Right lung (tissue), 10 donors: ENCODE results near the gene TRAK1. TPM values are rescaled to one million over a fixed set of nuclear protein-coding genes. Genes with fewer than 3 reads are reported as not detected.
"Not testable (repeated sequence)": the region's sequence is repeated elsewhere in the genome, so short reads cannot be mapped to it uniquely, and the experiment has no call there.

Source experiments
- DNase-seq, 2 donors: peaks; one replicate each; pipeline ENCODE4 v3.0.0-alpha.2; 2013
- long read RNA-seq, 8 donors: transcript quantifications; one replicate each; lab custom pipeline, GENCODE V29; 2026
- polyA plus RNA-seq, 5 donors: library from polyadenylated mRNA; unstranded; fragments of 120-200 nt; gene quantifications; one replicate each; pipeline versions ENCODE4 v1.2.1 to v1.2.3, GENCODE V29; 2013; ENCODE audit warnings: inconsistent platforms in 1 of 5, low replicate concordance in 1 of 5; ENCODE audit not compliant: insufficient read length in 5 of 5, insufficient read depth in 1 of 5

TRAK1 gene, protein sequence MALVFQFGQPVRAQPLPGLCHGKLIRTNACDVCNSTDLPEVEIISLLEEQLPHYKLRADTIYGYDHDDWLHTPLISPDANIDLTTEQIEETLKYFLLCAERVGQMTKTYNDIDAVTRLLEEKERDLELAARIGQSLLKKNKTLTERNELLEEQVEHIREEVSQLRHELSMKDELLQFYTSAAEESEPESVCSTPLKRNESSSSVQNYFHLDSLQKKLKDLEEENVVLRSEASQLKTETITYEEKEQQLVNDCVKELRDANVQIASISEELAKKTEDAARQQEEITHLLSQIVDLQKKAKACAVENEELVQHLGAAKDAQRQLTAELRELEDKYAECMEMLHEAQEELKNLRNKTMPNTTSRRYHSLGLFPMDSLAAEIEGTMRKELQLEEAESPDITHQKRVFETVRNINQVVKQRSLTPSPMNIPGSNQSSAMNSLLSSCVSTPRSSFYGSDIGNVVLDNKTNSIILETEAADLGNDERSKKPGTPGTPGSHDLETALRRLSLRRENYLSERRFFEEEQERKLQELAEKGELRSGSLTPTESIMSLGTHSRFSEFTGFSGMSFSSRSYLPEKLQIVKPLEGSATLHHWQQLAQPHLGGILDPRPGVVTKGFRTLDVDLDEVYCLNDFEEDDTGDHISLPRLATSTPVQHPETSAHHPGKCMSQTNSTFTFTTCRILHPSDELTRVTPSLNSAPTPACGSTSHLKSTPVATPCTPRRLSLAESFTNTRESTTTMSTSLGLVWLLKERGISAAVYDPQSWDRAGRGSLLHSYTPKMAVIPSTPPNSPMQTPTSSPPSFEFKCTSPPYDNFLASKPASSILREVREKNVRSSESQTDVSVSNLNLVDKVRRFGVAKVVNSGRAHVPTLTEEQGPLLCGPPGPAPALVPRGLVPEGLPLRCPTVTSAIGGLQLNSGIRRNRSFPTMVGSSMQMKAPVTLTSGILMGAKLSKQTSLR
- polyA plus RNA-seq, result 10 to 100 TPM; 28.0 to 31.9 (median 28.3) TPM
- long read RNA-seq, donor 1, full-length matches to known transcripts, result 1 of 18 reads
- long read RNA-seq, donor 1, partial matches to known transcripts, result 17 of 18 reads
- long read RNA-seq, donor 1, other reads (novel, unspliced or antisense), result 0 of 18 reads
- long read RNA-seq, donor 2, partial matches to known transcripts, result 5 of 5 reads
- long read RNA-seq, donor 2, other reads (novel, unspliced or antisense), result 0 of 5 reads
- long read RNA-seq, donor 3, full-length matches to known transcripts, result 1 of 19 reads
- long read RNA-seq, donor 3, partial matches to known transcripts, result 18 of 19 reads
- long read RNA-seq, donor 3, other reads (novel, unspliced or antisense), result 0 of 19 reads
- long read RNA-seq, donor 4, full-length matches to known transcripts, result 2 of 12 reads
- long read RNA-seq, donor 4, partial matches to known transcripts, result 10 of 12 reads
- long read RNA-seq, donor 4, other reads (novel, unspliced or antisense), result 0 of 12 reads
- long read RNA-seq, donor 5, full-length matches to known transcripts, result 1 of 1 reads
- long read RNA-seq, donor 5, partial matches to known transcripts, result 0 of 1 reads
- long read RNA-seq, donor 5, other reads (novel, unspliced or antisense), result 0 of 1 reads
- long read RNA-seq, donor 6, full-length matches to known transcripts, result 5 of 10 reads
- long read RNA-seq, donor 6, partial matches to known transcripts, result 0 of 10 reads
- long read RNA-seq, donor 6, other reads (novel, unspliced or antisense), result 5 of 10 reads
- long read RNA-seq, donor 7, full-length matches to known transcripts, result 3 of 3 reads
- long read RNA-seq, donor 7, partial matches to known transcripts, result 0 of 3 reads
- long read RNA-seq, donor 7, other reads (novel, unspliced or antisense), result 0 of 3 reads
- long read RNA-seq, donor 8, full-length matches to known transcripts, result 1 of 1 reads
- long read RNA-seq, donor 8, partial matches to known transcripts, result 0 of 1 reads
- long read RNA-seq, donor 8, other reads (novel, unspliced or antisense), result 0 of 1 reads

DNA sequence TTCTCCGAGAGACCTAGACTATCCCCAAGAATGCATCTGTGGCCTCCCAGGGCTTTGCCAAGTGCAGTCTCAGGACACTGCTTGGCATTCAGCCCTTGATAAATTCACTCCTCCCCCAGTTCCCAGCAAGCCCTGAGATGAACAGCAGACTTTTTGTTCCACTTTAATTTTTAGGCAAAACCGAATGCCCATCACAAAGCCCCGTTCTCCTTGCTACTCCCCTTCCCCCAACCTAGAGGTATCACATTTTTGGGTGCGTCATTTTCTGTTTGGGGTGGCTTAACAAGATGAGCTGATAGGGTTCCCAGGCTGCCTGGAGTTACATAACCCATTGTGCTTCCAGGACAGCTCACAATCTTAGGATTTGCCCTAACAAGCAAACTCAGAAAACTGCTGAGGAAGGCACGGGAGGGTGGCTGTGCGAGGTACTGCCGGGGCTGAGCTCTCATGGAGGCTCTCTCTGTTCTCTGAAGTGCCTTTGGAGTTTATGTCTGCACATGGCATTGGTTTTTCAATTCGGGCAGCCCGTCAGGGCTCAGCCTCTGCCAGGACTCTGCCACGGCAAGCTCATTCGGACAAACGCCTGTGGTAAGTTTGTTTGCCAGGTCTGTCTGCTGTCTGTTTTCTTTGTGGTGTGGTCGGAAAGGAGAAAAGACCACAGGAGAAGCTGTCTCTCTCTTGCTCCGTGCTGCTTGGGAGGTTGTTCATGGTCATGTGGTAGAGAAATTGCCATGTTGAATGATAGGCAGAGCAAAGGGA lies at the start of gene TRAK1:
TSS of gene TRAK1 (plus strand) at position 385 of the 759 bp plus-strand sequence. CDS start at position 498, 113 bp downstream.
- DNase-seq, result no peak

DNA sequence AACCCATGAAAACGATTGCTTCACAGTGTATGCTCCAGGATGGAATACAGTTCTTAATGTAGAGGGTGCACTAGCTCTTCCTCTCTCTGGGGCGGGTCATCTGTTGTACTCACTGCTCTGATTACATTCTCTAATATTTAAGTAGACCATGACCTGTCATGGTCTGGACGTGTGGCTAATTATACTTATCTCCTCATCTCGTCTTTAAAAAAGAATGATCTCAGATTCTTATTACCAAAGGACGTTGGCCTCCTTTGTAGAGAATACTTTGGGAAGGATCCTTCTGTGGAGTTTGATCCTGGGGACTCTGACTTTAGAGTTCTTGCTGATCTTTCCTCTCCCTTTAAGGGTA lies 48.4 kb upstream of the TRAK1 start:
- DNase-seq, result no peak

DNA sequence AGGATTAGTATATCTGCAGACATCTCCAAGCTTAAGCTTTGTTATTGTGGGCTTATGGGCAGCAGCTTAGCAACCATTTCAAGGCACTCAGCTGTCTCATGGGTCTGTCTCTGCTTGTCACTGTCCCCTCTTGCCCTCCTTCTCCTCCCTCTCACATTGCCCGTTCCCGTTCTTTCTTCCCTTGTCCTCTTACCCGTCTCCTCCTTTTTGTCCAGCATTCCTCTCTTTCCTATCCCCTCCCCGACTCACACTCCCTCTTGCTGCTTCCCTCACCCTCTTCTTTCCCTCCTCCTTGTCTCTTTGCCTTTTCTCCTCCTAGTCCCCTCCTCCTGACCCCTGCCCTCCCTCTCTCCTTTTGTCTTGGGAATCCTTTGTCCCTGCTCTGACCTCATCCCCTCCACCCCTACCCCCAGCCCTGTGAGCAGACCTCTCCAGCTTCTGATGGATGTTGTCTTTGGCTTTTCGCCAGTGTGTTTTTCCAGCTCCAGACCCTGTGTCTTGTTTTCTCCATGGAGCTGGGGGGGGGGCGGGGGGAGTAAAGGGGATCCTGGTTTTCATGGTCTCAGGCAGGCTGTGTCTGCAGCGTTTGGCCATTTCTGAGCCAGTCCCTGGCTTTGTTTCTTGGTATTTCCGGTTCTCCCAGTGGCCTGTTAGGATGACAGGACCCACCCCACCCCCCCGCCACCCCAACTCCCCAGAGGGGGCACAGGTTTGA lies 47.9 kb upstream of the TRAK1 start:
- DNase-seq, result peak in 1 of 2 donors; percentile 62

DNA sequence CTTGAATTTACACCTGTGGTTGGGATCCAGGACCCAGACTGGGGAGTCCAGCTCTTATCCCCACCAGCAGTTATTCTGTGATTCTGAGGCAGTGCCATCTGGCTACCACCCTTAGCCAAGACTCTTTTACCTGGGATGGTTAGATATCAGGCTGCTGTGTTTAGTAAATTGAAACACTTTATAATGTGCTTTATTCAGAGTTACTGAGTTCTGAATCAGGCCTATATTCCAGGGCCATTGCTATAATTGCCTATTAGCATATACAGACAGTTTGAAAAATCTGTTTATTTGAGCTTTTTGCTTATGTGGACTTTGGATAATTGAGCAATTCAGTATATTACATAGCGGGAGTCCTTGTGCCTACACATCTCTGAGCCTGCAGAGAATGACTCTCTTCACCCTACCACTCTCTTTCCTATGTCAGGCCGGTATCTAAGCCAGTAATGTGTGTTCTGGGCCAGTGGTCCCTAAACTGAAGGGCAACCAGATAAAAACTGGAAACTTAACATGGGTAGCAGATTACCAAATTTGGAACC lies 45.4 kb upstream of the TRAK1 start:
- no peak for DNase-seq

DNA sequence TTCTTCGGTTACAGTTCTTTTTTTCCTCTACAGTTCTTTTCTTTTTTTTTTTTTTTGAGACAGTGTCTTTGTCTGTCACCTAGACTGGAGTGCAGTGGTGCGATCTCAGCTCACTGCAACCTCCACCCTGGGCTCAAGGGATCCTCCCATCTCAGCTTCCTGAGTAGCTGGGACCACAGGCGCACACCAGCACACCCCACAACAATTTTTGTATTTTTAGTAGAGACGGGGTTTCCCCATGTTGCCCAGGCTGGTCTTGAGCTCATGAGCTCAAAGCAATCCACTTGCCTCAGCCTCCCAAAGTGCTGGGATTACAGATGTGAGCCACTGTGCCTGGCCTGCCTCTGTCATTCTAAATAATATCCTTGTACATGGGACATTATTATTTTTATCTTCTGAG lies 42.6 kb upstream of the TRAK1 start:
- DNase-seq, result not testable (repeated sequence)

DNA sequence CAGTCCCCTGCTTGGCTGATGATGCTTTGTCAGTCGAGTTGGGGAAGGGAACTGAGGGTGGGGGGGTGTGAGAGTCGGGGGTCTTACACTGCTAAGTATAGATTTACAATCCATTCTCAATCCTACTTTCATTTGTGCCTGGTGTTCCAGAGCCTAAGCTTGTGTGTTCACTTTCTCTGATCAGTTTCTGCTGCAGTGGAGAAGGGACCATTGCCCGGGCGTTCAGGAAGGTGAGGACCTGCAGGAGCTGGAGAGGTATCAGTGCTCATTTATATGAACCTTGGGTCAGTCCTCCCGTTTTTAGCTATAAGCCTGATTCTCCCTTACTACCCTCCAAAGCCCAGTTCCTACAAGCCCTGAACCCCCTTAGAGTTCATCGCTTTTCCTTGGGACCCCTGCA lies 41.0 kb upstream of the TRAK1 start:
- DNase-seq, result no peak

DNA sequence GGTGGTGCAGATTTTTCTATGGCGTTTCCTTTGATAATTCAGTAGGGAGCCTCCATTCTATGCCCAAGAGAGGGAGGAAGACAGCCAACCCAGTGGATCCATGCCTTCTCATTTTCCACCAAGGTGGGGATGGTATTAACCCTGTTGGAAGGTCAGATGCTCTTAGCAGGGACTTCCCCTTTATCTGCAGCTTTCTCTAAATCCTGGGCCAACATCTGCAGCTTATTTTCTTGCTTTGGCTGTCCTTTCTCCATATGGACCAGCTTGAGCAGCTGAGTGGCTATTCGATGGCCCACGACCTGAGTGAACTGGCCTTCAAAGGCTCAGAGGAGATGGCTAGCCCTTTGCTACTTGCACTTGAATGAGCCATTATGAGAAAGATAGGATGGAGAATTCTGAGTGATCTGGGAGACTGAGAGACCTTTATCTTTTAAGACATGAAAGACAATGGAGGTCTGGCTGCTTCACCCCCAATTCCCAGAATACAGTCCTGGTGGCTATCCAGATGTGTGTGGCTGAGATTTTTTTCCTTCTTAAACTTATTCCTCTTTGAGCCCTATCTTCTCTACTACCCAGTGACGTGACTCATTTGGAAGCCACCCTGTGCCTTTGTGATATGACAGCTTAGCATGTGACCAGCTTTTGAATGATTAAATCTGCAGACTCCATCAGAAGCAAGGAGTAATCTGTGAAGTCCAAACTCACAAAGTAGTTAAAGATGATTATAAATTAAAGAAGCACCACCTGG lies 39.6 kb upstream of the TRAK1 start:
- no peak for DNase-seq

DNA sequence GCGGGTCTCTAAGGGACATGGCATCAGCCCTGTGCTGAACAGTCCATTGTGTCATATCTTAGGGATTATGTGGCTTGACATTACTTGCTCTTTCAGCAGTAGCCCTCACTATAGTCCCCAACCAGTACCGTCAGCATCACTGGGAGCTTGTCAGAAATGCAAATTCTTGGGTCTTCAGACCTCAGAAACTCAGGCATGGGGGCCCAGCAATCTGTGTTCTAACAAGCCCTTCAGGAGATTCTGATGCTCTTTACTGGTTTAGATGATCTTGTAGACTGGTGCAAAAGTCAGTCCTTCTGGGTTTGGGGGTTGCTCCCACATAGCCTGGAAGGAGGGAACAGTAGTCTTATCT lies 39.0 kb upstream of the TRAK1 start:
- no peak for DNase-seq

DNA sequence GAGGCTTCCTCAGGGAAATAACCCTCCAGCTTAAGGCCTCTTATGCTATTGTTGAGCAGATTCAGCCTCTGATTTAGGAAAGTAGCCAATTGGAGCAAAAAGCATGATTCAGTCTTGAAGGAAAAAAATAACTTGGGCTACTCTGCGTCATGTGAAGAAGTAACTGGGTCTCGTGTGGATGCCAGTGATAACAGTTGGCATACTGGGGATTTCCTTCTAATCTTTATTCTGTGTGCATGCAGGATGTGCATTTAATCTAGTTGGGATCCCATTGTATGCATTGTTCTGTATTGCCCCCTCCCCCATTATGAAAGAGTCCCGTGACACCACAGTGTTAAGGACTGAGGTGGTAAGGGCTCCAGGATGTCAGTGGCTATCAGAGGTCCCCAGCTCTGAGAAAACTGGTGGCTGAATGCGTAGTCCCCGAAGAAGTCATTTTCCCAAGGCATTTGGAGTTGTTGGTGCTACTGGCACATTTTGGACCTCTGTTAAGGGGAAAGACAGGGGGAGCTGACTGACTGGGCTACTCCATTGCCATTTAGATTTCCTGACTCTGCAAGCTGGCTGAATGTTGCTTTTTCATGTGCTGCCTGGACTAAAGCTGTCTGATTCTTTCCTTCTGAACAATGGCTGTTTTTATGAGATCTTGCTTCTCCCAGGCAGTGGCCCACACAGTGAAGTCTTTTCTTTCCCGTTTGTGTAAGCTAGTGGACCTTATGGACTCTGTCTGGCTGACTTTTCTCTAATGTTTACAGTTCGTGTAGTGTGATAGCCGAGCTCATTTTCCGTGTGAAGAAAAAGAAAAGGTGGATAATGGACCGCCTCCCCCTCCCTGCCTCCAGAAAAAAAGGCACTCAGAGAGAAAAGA lies 38.4 kb upstream of the TRAK1 start:
- peak; percentile 30 to 40 for DNase-seq

DNA sequence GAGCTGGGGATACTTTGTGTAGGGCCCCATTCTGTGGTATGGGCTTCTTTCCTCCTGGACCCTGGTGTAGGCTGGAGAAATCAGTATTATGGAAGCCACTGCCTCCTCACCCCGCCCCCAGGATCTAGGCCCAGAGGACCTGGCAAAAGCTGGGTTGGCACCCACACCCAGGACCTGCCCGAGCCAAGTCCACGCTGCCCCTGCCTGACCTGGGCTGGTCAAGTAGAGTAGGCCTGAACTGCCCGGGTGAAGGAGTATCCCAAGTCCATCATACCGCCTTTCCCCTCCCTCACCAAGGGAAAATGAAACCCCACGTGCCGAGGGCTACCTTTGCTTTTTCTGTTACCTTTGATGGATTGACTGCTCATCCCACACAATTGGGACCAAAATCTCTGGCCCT lies 37.7 kb upstream of the TRAK1 start:
- DNase-seq, result no peak

DNA sequence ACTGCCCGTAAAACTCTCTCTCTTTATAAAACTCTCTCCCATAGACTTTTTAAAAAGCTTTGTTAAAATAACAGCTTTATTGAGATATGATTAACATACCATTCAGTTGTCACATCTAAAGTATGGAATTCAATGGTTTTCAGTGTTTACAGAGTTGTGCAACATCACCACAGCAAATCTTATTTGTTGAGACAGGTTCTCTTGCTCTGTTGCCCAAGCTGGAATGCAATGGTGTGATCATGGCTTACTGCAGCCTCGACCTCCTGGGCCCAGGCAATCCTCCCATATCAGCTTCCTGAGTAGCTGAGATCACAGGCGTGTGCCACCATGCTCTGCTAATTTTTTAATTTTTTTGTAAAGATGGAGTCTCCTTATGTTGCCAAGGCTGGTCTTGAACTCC lies 35.9 kb upstream of the TRAK1 start:
- no peak for DNase-seq

DNA sequence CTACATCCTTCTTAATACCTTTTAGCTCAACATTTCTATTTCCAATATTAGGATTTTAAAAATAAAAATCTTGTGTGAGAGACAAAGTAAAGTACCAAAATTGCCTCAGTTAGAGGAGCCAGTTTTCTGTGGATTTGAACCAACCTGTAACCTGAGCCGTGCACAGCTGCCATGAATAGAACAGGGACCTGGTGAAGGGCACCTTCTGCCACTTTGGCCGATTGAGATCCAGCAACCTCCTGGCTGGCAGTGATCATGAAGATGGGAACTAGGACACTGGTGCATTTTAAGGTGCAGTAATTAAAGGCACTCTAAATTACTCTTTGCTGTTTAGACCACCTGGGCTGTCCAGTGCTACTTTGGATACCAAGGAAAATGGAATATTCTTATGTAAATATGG lies 34.3 kb upstream of the TRAK1 start:
- DNase-seq, result no peak

DNA sequence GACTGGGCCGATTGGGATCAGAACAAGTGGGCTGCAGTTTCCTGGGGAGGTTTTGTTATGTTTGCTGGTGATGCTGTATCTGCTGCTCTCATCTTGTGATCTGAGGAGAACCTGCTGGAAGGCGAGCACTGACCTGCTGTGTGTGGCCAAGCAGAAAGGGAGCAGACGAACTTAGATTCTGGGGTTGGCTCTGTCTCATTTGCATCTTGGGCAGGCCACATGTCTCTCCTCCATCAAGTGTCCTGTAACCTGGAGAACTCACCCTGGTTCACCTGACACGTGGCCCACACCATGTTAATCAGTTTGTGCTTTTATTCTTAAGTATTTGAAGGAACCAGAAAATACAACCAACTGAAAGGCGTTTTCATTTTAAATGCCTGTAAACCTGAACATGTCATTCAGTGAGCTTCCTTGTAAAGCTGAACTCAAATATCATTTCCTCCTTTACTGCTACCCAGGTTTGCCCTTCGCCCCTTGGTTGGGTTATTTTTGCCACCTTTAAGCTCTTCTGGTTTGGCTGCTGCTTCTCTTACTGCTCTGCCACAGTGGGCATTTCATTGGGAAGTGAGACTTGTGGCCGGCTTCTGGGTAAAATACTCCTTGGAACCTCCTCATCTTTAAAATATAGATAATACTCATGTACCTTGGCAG lies 33.5 kb upstream of the TRAK1 start:
- no peak for DNase-seq

DNA sequence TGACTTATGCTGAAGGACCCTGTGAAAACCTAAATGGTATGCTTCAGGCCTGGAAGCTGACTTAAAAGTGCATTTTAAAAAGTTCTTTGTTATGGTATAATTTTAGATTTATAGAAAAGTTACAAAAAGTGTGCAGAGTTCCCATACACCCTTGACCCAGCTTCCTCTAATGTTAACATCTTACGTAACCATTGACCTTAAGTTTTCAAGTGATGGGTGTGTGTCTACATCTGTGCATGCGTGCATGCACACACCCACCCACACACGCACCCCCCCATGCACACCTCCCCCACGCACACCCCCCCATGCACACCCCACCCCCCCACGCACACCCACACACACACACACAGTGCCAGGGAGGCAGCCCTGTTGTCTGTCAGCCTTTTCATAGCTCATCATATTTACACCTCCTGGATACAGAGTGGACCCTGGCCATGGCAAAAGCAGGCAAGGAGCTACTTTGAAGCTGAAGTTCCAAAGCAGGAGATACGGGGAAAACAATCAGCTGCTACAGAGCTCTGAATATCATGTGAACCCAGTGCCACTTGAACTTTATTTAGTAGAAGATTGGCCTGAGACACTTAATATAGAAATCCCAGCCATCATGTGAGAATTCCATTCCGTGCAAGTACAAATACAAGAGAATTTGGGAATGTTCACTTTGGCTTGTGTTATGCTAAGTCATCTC lies 30.0 kb upstream of the TRAK1 start:
- DNase-seq, result no peak

DNA sequence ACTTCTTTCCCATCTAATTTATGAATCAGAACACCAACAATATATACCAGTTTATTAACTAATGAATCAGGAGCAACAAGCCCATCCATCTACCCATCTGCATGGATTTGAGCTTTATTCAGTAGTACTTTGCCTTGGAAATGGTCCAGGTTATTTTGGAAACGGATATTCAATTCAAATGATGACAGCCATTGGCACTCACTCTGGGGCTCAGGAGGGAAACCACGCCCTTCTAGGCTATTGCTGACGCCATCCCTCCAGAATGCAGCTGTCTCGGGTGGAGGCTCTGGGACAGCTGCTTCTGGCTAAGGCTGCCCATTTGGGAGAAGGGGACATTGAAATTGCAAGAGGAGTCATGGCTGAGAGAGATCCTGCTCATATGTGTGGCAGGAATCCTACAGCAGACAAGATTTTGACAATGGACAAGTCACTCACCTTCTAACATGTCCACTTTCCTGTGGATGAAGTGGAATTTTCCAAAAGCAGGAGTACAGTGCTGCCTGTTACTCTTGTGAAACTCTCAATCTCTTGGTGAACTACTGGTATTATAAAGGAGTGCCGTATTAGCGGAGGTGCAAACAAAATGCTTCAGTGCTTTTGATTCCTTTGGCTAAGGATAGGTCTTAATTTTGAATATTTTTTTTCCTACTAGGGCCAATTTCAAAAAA lies 29.3 kb upstream of the TRAK1 start:
- DNase-seq, result peak; percentile 73 to 78
